HCT116 (cell line): ENCODE measurements around the gene IMPA2. TPM values are rescaled to one million over a fixed set of nuclear protein-coding genes. Genes with fewer than 3 reads are reported as not detected.

ENCODE experiments used
- ATAC-seq: fragments of 200-7000 bp; cut with Tn5 transposase; 2 replicates; pipeline ENCODE4 v1.9.1; 2020; ENCODE audit warnings: mild to moderate bottlenecking, moderate library complexity
- BruUV-seq: library from RNA; stranded (reverse); fragments of 400-500 nt; replicated peaks from 2 replicates; lab custom pipeline; 2021; lab: Mats Ljungman, UMichigan
- CTCF ChIA-PET: fragments of 300-600 bp; sonication (Branson Sonifier 250); formaldehyde crosslinking; loops from one replicate; lab custom pipeline; 2021; ENCODE audit warnings: antibody characterized with exemption; lab: Charles Lee
- POLR2A ChIA-PET: fragments of 300-600, 350-600 bp; sonication (Branson Sonifier 250); formaldehyde crosslinking; loops from one replicate; lab custom pipeline; 2021; ENCODE audit warnings: antibody characterized with exemption; lab: Charles Lee
- RAD21 ChIA-PET, 2 experiments: fragments of 300-600 bp; sonication (Branson Sonifier 250); formaldehyde crosslinking; loops; one replicate each; lab custom pipeline; 2023; ENCODE audit warnings: low total read pairs in 2 of 2; ENCODE audit not compliant: uncharacterized antibody in 2 of 2, unreplicated experiment in 2 of 2, low non-redundant PET in 1 of 2; lab: Charles Lee
- DNase-seq: peaks from one replicate; pipeline ENCODE4 v3.0.0-alpha.2; 2010; ENCODE audit warnings: low read depth, low spot score
- H2AFZ ChIP-seq: fragments of 200-600 bp; shearing (Covaris generic), sonication (generic); 2 replicates; pipeline ENCODE4 v1.6.1; 2017; ENCODE audit warnings: low read depth, mixed run types, mixed read lengths, antibody characterized with exemption, low read length; ENCODE audit not compliant: poor library complexity, severe bottlenecking
- H3K27ac ChIP-seq: 2 replicates; pipeline ENCODE4 v1.5.1; 2012; ENCODE audit warnings: low read depth, low read length
- H3K27me3 ChIP-seq: fragments of 200-600 bp; sonication (generic); 2 replicates; pipeline ENCODE4 v1.6.1; 2016; ENCODE audit warnings: mixed run types, low read length, mixed read lengths; ENCODE audit not compliant: insufficient read depth
- H3K36me3 ChIP-seq, 2 experiments: fragments of 200-500 bp in 1 of 2; fragments of 200-600 bp in 1 of 2; sonication (Bioruptor generic) in 1 of 2; sonication (generic) in 1 of 2; 2 replicates each; pipeline versions ENCODE4 v1.5.1 to v1.6.1; 2014 to 2016; ENCODE audit warnings: low read length in 2 of 2, inconsistent platforms in 1 of 2, mixed read lengths in 1 of 2, mixed run types in 1 of 2; ENCODE audit not compliant: insufficient read depth in 2 of 2, control insufficient read depth in 1 of 2
- H3K4me1 ChIP-seq, 2 experiments: fragments of 200-600 bp in 1 of 2; sonication (generic) in 1 of 2; 2 replicates each; pipeline versions ENCODE4 v1.5.1 to v1.6.1; 2012 to 2017; ENCODE audit warnings: low read length in 2 of 2, inconsistent platforms in 1 of 2, mild to moderate bottlenecking in 1 of 2, mixed read lengths in 1 of 2, mixed run types in 1 of 2, moderate library complexity in 1 of 2; ENCODE audit not compliant: insufficient read depth in 2 of 2, control insufficient read depth in 1 of 2
- H3K4me2 ChIP-seq: fragments of 200-600 bp; sonication (generic); 2 replicates; pipeline ENCODE4 v1.6.1; 2017; ENCODE audit warnings: mixed run types, low read length, mixed read lengths
- H3K4me3 ChIP-seq, 2 experiments: fragments of 200-600 bp in 1 of 2; sonication (generic) in 1 of 2; replicated peaks in 1 of 2; 2 replicates each; pipeline ENCODE4 v1.5.1; 2011 to 2016; ENCODE audit warnings: low read length in 2 of 2, control low read depth in 1 of 2, low read depth in 1 of 2, mild to moderate bottlenecking in 1 of 2, mixed read lengths in 1 of 2, mixed run types in 1 of 2
- H3K79me2 ChIP-seq: fragments of 200-600 bp; sonication (generic); 2 replicates; pipeline ENCODE4 v1.6.1; 2017; ENCODE audit warnings: mild to moderate bottlenecking, mixed run types, low read length, moderate library complexity, mixed read lengths; ENCODE audit not compliant: insufficient read depth
- H3K9ac ChIP-seq: fragments of 200-600 bp; sonication (generic); 2 replicates; pipeline ENCODE4 v1.6.1; 2016; ENCODE audit warnings: low read length, mixed read lengths
- H3K9me2 ChIP-seq: fragments of 200-600 bp; sonication (generic), shearing (Covaris generic); 2 replicates; pipeline ENCODE4 v1.6.1; 2017; ENCODE audit warnings: mixed run types, mild to moderate bottlenecking, moderate library complexity; ENCODE audit not compliant: insufficient read depth
- H3K9me3 ChIP-seq, 2 experiments: fragments of 200-500 bp in 1 of 2; fragments of 200-600 bp in 1 of 2; sonication (Bioruptor generic) in 1 of 2; sonication (generic) in 1 of 2; 2 replicates each; pipeline ENCODE4 v1.6.1; 2014 to 2017; ENCODE audit warnings: low read length in 2 of 2, mixed read lengths in 2 of 2, inconsistent platforms in 1 of 2, low read depth in 1 of 2, mild to moderate bottlenecking in 1 of 2, mixed run types in 1 of 2, moderate library complexity in 1 of 2; ENCODE audit not compliant: control insufficient read depth in 1 of 2, insufficient read depth in 1 of 2
- H4K20me1 ChIP-seq: fragments of 200-600 bp; sonication (generic), shearing (Covaris generic); 2 replicates; pipeline ENCODE4 v1.6.1; 2017; ENCODE audit warnings: mixed run types, mild to moderate bottlenecking, moderate library complexity; ENCODE audit not compliant: insufficient read depth
- CEBPB ChIP-seq: IDR thresholded peaks from 2 replicates; pipeline ENCODE4 v1.6.1; 2012; ENCODE audit warnings: low read depth
- EGR1 ChIP-seq: IDR thresholded peaks from 2 replicates; pipeline ENCODE4 v1.6.1; 2012; ENCODE audit warnings: low read depth
- ELF1 ChIP-seq: IDR thresholded peaks from 2 replicates; pipeline ENCODE4 v1.6.1; 2012; ENCODE audit warnings: low read depth, borderline replicate concordance
- EZH2phosphoT487 ChIP-seq: fragments of 200-600 bp; IDR thresholded peaks from 2 replicates; pipeline ENCODE4 v1.6.1; 2018; ENCODE audit warnings: antibody characterized with exemption, borderline replicate concordance
- FOSL1 ChIP-seq: IDR thresholded peaks from 2 replicates; pipeline ENCODE4 v1.6.1; 2012; ENCODE audit warnings: low read depth
- POLR2AphosphoS5 ChIP-seq: IDR thresholded peaks from 2 replicates; pipeline ENCODE4 v1.6.1; 2011; ENCODE audit warnings: mild to moderate bottlenecking, low read depth, low read length, moderate library complexity
- SP1 ChIP-seq: IDR thresholded peaks from 2 replicates; pipeline ENCODE4 v1.6.1; 2012; ENCODE audit warnings: low read depth
- YY1 ChIP-seq: IDR thresholded peaks from 2 replicates; pipeline ENCODE4 v1.6.1; 2011; ENCODE audit warnings: low read length, low read depth, moderate library complexity, mild to moderate bottlenecking; ENCODE audit not compliant: insufficient replicate concordance; ENCODE audit errors: extremely low read depth
- ZNF274 ChIP-seq: fragments of 200-500 bp; sonication (Bioruptor generic); IDR thresholded peaks from 2 replicates; pipeline ENCODE4 v1.6.1; 2014; ENCODE audit warnings: mild to moderate bottlenecking, low read depth, low read length, inconsistent platforms
- intact Hi-C: fragments of 100-400 bp; cut with micrococcal nuclease; formaldehyde crosslinking; loops from 2 replicates; pipeline ENCODE4 v1.10.0; 2022
- total RNA-seq: library from RNA; stranded (reverse); gene quantifications from one replicate; pipeline ENCODE4 v1.2.1, GENCODE V29; 2021; ENCODE audit not compliant: unreplicated experiment
- TF ChIP-seq, protein P1 (sequence below): IDR thresholded peaks from 2 replicates; pipeline ENCODE4 v1.6.1; 2011; ENCODE audit warnings: mild to moderate bottlenecking, low read length, moderate library complexity; ENCODE audit not compliant: insufficient replicate concordance; ENCODE audit errors: extremely low read depth
- TF ChIP-seq, protein P2 (sequence below), 3 experiments: fragments of 200-600 bp in 1 of 3; sonication (generic) in 1 of 3; IDR thresholded peaks in 2 of 3; conservative IDR thresholded peaks in 1 of 3; 2 replicates each; pipeline ENCODE4 v1.5.1; 2012 to 2017; ENCODE audit warnings: low read depth in 2 of 3, low read length in 2 of 3, antibody characterized with exemption in 1 of 3, borderline replicate concordance in 1 of 3, control low read depth in 1 of 3, mild to moderate bottlenecking in 1 of 3, mixed read lengths in 1 of 3, mixed run types in 1 of 3, moderate library complexity in 1 of 3; ENCODE audit not compliant: insufficient read depth in 1 of 3
- TF ChIP-seq, protein P3 (sequence below): IDR thresholded peaks from 2 replicates; pipeline ENCODE4 v1.6.1; 2012; ENCODE audit warnings: low read depth
- TF ChIP-seq, protein P4 (sequence below): IDR thresholded peaks from 2 replicates; pipeline ENCODE4 v1.6.1; 2012
- TF ChIP-seq, protein P5 (sequence below): IDR thresholded peaks from 2 replicates; pipeline ENCODE4 v1.6.1; 2012

The IMPA2 gene
- total RNA-seq, 1 experiment from 2014 or later: 32.5 TPM

DNA sequence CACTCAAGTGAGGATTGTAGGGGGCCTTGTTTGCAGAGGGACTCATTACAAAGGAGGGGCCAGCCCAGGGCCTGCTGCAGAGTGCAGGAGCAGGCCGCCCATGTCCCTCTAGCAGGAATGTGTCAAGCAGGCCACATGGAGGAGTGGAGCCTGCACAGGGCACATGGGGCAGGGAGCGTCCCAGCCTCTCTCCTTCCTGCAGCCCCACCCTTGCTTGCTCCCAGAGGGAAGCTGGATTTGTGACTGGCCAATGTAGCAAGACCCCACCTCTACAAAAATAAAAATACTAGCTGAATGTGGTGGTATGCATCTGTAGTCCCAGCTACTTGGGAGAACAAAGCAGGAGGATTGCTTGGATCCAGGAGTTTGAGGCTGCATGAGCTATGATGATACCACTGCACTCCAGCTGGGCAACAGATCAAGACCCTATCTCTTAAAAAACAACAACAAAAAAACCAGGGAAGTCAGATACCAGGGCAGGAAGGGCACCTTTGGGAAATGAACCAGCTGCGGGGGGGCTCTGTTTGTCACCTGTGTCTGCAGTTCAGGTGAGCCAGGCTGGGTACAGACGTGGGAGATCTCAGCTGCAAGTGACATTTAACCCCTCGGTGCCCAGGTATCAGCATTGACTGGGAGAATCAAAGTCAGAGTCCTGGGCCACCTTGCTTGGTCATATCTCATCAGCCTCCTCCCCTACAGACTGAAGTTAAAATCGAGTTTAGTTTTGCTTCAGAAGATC, 27.7 kb downstream of the IMPA2 start:
- TF ChIP-seq YY1 (no peak), FOSL1 (no peak), ELF1 (no peak), POLR2AphosphoS5 (no peak), EGR1 (no peak), ZNF274 (no peak), SP1 (no peak), EZH2phosphoT487 (no peak), CEBPB (no peak)
- TF ChIP-seq, protein P1, sequence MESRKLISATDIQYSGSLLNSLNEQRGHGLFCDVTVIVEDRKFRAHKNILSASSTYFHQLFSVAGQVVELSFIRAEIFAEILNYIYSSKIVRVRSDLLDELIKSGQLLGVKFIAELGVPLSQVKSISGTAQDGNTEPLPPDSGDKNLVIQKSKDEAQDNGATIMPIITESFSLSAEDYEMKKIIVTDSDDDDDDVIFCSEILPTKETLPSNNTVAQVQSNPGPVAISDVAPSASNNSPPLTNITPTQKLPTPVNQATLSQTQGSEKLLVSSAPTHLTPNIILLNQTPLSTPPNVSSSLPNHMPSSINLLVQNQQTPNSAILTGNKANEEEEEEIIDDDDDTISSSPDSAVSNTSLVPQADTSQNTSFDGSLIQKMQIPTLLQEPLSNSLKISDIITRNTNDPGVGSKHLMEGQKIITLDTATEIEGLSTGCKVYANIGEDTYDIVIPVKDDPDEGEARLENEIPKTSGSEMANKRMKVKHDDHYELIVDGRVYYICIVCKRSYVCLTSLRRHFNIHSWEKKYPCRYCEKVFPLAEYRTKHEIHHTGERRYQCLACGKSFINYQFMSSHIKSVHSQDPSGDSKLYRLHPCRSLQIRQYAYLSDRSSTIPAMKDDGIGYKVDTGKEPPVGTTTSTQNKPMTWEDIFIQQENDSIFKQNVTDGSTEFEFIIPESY: no peak
- TF ChIP-seq, protein P2, sequence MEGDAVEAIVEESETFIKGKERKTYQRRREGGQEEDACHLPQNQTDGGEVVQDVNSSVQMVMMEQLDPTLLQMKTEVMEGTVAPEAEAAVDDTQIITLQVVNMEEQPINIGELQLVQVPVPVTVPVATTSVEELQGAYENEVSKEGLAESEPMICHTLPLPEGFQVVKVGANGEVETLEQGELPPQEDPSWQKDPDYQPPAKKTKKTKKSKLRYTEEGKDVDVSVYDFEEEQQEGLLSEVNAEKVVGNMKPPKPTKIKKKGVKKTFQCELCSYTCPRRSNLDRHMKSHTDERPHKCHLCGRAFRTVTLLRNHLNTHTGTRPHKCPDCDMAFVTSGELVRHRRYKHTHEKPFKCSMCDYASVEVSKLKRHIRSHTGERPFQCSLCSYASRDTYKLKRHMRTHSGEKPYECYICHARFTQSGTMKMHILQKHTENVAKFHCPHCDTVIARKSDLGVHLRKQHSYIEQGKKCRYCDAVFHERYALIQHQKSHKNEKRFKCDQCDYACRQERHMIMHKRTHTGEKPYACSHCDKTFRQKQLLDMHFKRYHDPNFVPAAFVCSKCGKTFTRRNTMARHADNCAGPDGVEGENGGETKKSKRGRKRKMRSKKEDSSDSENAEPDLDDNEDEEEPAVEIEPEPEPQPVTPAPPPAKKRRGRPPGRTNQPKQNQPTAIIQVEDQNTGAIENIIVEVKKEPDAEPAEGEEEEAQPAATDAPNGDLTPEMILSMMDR (IDR thresholded peaks at IDR 0.05 in 2 of 3, conservative IDR thresholded peaks at IDR 0.05 in 1 of 3; ENCODE audit: borderline replicate concordance in 1 of 3, insufficient read depth in 1 of 3, low read depth in 2 of 3, low read length in 2 of 3): no peak
- TF ChIP-seq, protein P3, sequence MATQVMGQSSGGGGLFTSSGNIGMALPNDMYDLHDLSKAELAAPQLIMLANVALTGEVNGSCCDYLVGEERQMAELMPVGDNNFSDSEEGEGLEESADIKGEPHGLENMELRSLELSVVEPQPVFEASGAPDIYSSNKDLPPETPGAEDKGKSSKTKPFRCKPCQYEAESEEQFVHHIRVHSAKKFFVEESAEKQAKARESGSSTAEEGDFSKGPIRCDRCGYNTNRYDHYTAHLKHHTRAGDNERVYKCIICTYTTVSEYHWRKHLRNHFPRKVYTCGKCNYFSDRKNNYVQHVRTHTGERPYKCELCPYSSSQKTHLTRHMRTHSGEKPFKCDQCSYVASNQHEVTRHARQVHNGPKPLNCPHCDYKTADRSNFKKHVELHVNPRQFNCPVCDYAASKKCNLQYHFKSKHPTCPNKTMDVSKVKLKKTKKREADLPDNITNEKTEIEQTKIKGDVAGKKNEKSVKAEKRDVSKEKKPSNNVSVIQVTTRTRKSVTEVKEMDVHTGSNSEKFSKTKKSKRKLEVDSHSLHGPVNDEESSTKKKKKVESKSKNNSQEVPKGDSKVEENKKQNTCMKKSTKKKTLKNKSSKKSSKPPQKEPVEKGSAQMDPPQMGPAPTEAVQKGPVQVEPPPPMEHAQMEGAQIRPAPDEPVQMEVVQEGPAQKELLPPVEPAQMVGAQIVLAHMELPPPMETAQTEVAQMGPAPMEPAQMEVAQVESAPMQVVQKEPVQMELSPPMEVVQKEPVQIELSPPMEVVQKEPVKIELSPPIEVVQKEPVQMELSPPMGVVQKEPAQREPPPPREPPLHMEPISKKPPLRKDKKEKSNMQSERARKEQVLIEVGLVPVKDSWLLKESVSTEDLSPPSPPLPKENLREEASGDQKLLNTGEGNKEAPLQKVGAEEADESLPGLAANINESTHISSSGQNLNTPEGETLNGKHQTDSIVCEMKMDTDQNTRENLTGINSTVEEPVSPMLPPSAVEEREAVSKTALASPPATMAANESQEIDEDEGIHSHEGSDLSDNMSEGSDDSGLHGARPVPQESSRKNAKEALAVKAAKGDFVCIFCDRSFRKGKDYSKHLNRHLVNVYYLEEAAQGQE: no peak
- TF ChIP-seq, protein P4, sequence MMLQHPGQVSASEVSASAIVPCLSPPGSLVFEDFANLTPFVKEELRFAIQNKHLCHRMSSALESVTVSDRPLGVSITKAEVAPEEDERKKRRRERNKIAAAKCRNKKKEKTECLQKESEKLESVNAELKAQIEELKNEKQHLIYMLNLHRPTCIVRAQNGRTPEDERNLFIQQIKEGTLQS: no peak
- TF ChIP-seq, protein P5, sequence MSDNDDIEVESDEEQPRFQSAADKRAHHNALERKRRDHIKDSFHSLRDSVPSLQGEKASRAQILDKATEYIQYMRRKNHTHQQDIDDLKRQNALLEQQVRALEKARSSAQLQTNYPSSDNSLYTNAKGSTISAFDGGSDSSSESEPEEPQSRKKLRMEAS: no peak
- H3K4me1 ChIP-seq: no peaks in the 10 kb centered on the region
- no peak overlapping the region for H2AFZ ChIP-seq
- H3K4me2 ChIP-seq: no peak overlapping the region
- DNase-seq (no peak), ATAC-seq (no peak)
- no peaks in the 10 kb centered on the region for H4K20me1 ChIP-seq
- BruUV-seq: no TSS peak
- no peaks in the 10 kb centered on the region for H3K27me3 ChIP-seq
- intact Hi-C loops: no loop called here
- ChIA-PET POLR2A (no interaction called here), CTCF (no interaction called here), RAD21 (no interaction called here)
- H3K36me3 ChIP-seq: no peaks in the 10 kb centered on the region; a peak in 2 of 4 replicates
- H3K4me3 ChIP-seq: no peak overlapping the region
- no peak overlapping the region for H3K9ac ChIP-seq
- no peaks in the 10 kb centered on the region for H3K9me2 ChIP-seq
- no peak overlapping the region for H3K27ac ChIP-seq
- H3K79me2 ChIP-seq: no peaks in the 10 kb centered on the region
- no peaks in the 10 kb centered on the region for H3K9me3 ChIP-seq
